ENCODE results near the gene GRIK1.
"Not testable (repeated sequence)": the region's sequence is repeated elsewhere in the genome, so short reads cannot be mapped to it uniquely, and the experiment has no call there.

GRCh38 chr21:29958035-29958434 is 18.2 kb upstream of the GRIK1 start:
- TF ChIP-seq POLR2A, CTCF (IDR thresholded peaks at IDR 0.05): not testable (repeated sequence)

Data from Peyer's patch (tissue), 4 donors.